Inferior parietal cortex (tissue), 1 donor: ENCODE measurements around the gene SAFB.
"Not testable (repeated sequence)": the region's sequence is repeated elsewhere in the genome, so short reads cannot be mapped to it uniquely, and the experiment has no call there.

ENCODE experiments used
- DNase-seq: peaks from one replicate; pipeline ENCODE4 v3.0.0-alpha.2; 2016; ENCODE audit errors: extremely low spot score

Gene SAFB

GRCh38 chr19:5697022-5697889, 74.4 kb downstream of the SAFB start:
- DNase-seq: no peak

GRCh38 chr19:5697890-5698634, 75.2 kb downstream of the SAFB start:
- DNase-seq: no peak

GRCh38 chr19:5698635-5699422, 75.9 kb downstream of the SAFB start:
- no peak for DNase-seq

GRCh38 chr19:5700455-5701092, 77.7 kb downstream of the SAFB start:
- DNase-seq: no peak

GRCh38 chr19:5702053-5702410, 79.1 kb downstream of the SAFB start:
- DNase-seq: not testable (repeated sequence)

- DNase-seq: no peak
These were observed 81.2 kb downstream of the SAFB start for GRCh38 chr19:5703819-5704818.

- no peak for DNase-seq
These were observed 82.7 kb downstream of the SAFB start for GRCh38 chr19:5705552-5705951.

GRCh38 chr19:5706876-5707573, 84.1 kb downstream of the SAFB start:
- DNase-seq: no peak

GRCh38 chr19:5707576-5708575, 85.0 kb downstream of the SAFB start:
- DNase-seq: no peak

- DNase-seq: no peak
These were observed 88.1 kb downstream of the SAFB start for GRCh38 chr19:5711025-5711424.

GRCh38 chr19:5711713-5712161, 88.9 kb downstream of the SAFB start:
- no peak for DNase-seq

GRCh38 chr19:5713228-5713627, 90.3 kb downstream of the SAFB start:
- DNase-seq: no peak

GRCh38 chr19:5714816-5715215, 91.9 kb downstream of the SAFB start:
- no peak for DNase-seq

GRCh38 chr19:5717215-5717935, 94.5 kb downstream of the SAFB start:
- DNase-seq: no peak
